Activated naive CD4-positive, alpha-beta T cell treated with anti-CD3 and anti-CD28 coated beads, Interleukin-2, amount 50 U/mL, for 24 hours (primary cell): ENCODE results near the gene MPPE1.
"Not testable (repeated sequence)": the region's sequence is repeated elsewhere in the genome, so short reads cannot be mapped to it uniquely, and the experiment has no call there.

Source experiments
- H3K27ac Mint-ChIP-seq: one replicate; pipeline ENCODE4 v1.8.0; 2021; ENCODE audit warnings: mild to moderate bottlenecking, mixed read lengths
- H3K27me3 Mint-ChIP-seq: one replicate; pipeline ENCODE4 v1.8.0; 2021; ENCODE audit warnings: mixed read lengths
- H3K36me3 Mint-ChIP-seq: one replicate; pipeline ENCODE4 v1.8.0; 2021; ENCODE audit warnings: mixed read lengths
- H3K4me1 Mint-ChIP-seq: one replicate; pipeline ENCODE4 v1.8.0; 2021; ENCODE audit warnings: mixed read lengths
- H3K4me3 Mint-ChIP-seq: one replicate; pipeline ENCODE4 v1.8.0; 2021; ENCODE audit warnings: mild to moderate bottlenecking, mixed read lengths
- H3K9me3 Mint-ChIP-seq: one replicate; pipeline ENCODE4 v1.8.0; 2021; ENCODE audit warnings: mixed read lengths

MPPE1 gene

DNA sequence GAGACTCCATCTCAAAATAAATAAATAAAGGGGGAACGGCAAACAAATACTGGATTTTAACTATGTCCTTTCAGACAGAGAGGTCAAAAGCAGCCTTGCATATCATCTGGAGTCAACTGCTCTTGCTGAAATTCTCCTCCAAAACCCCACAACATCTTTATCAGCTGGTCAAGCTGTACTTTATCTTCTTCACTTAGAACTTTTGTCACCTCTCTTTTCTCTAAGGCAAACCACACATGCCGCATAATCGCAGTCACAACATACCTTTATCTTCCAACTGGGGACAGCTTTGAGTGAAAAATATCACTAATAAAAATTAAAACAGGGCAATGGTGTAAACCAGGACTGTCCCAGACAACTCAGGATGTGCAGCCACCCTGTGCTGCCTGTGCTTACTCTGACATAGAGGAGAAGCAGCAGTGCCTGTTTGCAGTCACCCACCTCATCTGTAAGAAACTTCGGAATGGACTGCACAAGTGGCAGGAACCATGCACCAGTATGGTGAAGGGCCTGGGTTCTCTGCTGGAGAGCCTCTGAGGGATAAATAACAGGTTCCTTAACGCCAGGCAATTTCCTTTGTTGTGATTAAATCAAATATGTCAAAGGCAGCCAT, 6.2 kb downstream of the MPPE1 start:
- Mint-ChIP-seq H3K9me3 (no peaks in the 10 kb centered on the region), H3K36me3 (peaks cover 7% of the 10 kb centered on the region), H3K4me1 (peaks cover 16% of the 10 kb centered on the region), H3K27me3 (no peaks in the 10 kb centered on the region), H3K27ac (no peak overlapping the region), H3K4me3 (no peak overlapping the region)

DNA sequence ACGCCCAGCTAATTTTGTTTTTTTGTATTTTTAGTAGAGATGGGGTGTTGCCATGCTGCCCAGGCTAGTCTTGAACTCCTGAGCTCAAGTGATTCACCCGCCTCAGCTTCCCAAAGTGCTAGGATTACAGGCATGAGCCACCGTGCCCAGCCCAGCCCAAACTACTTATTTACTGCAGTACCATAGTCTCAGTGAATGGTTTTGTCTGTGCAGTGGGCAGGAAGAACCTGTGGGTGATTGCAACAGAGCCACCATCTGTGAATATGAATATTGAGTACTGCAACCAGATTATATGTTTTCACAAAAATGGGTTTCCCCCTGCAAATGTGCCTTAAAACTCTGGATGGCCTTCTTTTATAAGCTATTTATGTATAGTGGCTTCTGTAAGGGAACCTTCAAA, 9.1 kb downstream of the MPPE1 start:
- Mint-ChIP-seq H3K27ac (no peak overlapping the region), H3K9me3 (no peaks in the 10 kb centered on the region), H3K4me1 (peaks cover 4% of the 10 kb centered on the region), H3K4me3 (no peak overlapping the region), H3K36me3 (peaks cover 7% of the 10 kb centered on the region), H3K27me3 (no peaks in the 10 kb centered on the region)

DNA sequence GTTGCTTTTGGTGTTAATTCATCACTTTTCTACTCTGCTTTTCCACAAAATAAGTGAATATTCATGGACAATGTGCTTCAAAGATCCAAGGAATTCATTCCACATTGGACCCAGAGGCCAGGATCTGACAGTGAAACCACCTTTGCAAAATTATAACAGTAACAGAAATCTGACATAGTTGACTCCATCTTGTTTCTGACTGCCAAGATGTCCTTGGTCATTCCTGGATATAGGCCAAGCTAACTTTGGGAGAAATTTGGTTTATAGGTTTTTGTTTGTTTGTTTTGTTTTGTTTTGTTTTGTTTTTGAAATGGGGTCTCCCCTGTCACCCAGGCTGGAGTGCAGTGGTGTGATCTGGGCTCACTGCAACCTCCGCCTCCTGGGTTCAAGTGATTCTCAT, 10.3 kb downstream of the MPPE1 start:
- Mint-ChIP-seq H3K27me3 (no peaks in the 10 kb centered on the region), H3K4me1 (peaks cover 6% of the 10 kb centered on the region), H3K27ac (no peak overlapping the region), H3K9me3 (no peaks in the 10 kb centered on the region), H3K36me3 (peaks cover 4% of the 10 kb centered on the region), H3K4me3 (no peak overlapping the region)

DNA sequence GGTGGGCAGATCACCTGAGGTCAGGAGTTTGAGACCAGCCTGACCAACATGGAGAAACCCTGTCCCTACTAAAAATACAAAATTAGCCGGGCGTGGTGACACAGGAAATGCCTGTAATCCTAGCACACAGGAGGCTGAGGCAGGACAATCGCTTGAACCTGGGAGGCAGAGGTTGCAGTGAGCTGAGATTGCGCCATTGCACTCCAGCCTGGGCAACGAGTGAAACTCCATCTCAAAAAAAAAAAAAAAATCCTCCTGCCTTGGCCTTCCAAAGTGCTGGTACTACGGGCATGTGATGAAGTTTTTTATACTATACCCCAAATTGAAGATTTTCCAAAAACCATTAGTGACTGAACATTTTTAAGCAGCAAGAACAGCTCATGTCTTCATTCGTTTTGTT, 15.7 kb downstream of the MPPE1 start:
- not testable (repeated sequence) for H3K36me3 Mint-ChIP-seq, H3K27ac Mint-ChIP-seq

DNA sequence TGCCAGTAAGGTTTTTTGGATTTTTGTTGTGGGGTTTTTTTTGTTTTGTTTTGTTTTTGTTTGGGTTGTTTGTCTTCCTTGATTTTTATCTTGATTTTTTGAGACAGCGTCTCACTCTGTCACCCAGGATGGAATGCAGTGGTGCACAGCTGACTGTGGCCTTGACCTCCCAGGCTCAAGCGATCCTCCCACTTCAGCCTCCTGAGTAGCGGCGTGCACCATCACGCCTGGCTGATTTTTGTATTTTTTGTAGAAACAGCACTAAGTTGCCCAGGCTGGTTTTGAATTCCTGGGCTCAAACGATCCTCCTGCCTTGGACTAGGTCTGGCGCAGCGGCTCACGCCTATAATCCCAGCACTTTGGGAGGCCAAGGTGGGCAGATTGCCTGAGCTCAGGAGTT, 16.4 kb downstream of the MPPE1 start:
- no peak overlapping the region for H3K4me3 Mint-ChIP-seq
- peaks cover 3% of the 10 kb centered on the region for H3K36me3 Mint-ChIP-seq
- H3K9me3 Mint-ChIP-seq = no peaks in the 10 kb centered on the region
- H3K27me3 Mint-ChIP-seq = no peaks in the 10 kb centered on the region
- H3K27ac Mint-ChIP-seq = no peak overlapping the region
- H3K4me1 Mint-ChIP-seq = peaks cover 6% of the 10 kb centered on the region

More for the DNA sequence above, 15.7 kb downstream of the MPPE1 start:
- not testable (repeated sequence) for H3K27me3 Mint-ChIP-seq, H3K4me3 Mint-ChIP-seq, H3K4me1 Mint-ChIP-seq, H3K9me3 Mint-ChIP-seq

DNA sequence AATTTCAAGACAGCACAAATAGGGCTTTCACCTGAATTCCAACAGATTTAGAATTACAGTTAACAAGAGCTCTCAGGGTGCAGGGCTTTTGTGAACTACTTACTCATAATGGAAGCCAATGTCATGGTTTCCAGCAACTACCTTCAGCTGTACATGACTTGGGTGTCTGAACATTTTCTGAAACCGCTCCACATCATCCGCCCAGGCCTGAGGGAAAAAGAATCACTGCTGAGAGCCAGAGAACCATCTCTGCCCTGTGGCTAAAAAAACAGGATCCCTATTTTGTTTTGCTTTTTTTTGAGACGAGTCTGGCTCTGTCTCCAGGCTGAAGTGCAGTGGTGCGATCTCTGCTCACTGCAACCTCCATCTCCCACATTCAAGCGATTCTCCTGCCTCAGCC, 18.8 kb downstream of the MPPE1 start:
- Mint-ChIP-seq H3K4me3 (no peak overlapping the region), H3K36me3 (peaks cover 6% of the 10 kb centered on the region), H3K9me3 (no peaks in the 10 kb centered on the region), H3K27me3 (no peaks in the 10 kb centered on the region), H3K27ac (no peak overlapping the region), H3K4me1 (peaks cover 6% of the 10 kb centered on the region)

DNA sequence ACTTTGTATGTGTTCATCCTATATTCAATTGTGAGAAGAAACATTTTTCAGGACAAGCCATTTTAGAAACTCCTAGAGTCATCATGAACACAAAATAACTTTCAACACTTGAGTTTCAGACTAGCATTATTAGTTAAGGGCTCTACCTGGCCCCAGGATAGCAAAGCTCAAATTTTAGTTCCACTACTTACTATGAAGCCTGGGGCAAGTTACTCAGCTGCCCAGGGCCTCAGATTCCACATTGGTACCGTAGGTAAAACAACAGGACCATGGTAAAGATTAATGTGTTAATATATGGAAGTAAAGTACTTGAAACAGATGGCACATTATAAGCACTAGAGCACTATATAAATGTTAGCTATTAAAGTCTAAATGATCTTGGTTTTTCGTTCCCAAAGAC, 19.4 kb downstream of the MPPE1 start:
- Mint-ChIP-seq H3K36me3 (peaks cover 6% of the 10 kb centered on the region), H3K4me1 (peaks cover 2% of the 10 kb centered on the region), H3K27ac (no peak overlapping the region), H3K9me3 (no peaks in the 10 kb centered on the region), H3K4me3 (no peak overlapping the region), H3K27me3 (no peaks in the 10 kb centered on the region)

DNA sequence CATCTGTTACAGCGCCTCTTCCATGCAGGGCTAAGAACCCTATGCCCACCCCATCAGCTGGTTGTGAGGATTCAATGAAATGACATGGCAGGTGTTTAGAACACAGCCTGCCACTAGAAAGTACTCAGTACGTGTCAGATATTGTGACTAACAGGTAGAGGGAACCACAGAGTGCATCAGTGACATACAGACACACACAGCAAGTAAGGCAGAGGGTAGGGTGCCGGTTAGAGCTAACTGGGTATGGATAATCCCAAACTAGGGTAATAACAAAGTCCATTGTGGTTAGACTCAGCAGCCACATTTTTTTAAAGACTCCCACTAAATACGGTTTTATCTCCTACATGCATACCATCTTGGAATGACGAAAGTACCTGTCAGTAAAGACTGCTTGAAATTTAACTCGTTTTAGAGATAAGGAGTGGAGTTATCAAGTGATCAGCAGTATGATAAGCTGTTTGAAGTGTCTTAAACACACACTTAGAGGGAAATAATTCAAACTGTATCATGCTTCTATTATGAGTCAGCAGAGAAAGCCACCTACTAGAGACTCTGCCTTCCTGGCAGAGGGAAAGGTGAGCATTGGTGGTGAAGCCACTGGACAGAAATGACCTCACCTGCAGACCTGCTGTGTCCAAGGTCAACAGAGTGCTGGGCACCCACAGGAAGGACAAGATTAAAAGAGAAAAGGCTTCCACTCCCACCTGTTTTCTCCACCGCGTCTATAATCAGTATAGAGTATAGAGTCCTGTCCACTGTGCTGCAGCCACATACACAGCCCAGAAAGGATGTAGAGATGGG, 20.6 kb downstream of the MPPE1 start:
- Mint-ChIP-seq H3K27me3 (no peaks in the 10 kb centered on the region), H3K9me3 (no peaks in the 10 kb centered on the region), H3K36me3 (peaks cover 4% of the 10 kb centered on the region), H3K4me1 (no peaks in the 10 kb centered on the region), H3K27ac (no peak overlapping the region), H3K4me3 (no peak overlapping the region)

DNA sequence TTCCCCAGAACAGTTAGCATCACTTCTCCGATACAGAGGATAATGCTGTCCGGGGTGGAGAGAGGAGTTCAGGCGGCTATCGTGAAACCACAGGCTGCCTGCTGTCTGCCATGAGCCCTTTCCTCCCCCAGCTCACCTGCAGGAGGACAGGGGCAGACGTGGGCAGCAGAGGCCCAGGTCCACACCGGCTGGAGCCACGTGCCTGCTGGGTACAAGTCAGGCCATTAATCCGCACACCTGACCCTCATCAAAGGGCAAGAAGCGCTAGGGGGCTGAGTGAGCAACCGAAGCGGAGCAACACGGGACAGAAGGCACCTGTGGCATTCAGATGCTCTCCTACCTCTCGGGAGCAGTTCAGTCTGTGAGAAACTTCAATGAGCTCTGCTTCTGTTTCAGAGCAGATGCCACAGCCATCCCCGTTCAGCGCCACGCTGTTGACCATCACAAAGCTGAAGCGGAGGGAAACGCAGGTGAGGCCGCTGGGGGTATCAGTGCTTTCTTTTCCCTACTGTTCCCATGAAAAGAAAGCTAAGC, 21.5 kb downstream of the MPPE1 start:
- no peak overlapping the region for H3K4me3 Mint-ChIP-seq
- peaks cover 4% of the 10 kb centered on the region for H3K36me3 Mint-ChIP-seq
- H3K27me3 Mint-ChIP-seq = no peaks in the 10 kb centered on the region
- no peaks in the 10 kb centered on the region for H3K4me1 Mint-ChIP-seq
- H3K9me3 Mint-ChIP-seq = no peaks in the 10 kb centered on the region
- H3K27ac Mint-ChIP-seq = no peak overlapping the region

DNA sequence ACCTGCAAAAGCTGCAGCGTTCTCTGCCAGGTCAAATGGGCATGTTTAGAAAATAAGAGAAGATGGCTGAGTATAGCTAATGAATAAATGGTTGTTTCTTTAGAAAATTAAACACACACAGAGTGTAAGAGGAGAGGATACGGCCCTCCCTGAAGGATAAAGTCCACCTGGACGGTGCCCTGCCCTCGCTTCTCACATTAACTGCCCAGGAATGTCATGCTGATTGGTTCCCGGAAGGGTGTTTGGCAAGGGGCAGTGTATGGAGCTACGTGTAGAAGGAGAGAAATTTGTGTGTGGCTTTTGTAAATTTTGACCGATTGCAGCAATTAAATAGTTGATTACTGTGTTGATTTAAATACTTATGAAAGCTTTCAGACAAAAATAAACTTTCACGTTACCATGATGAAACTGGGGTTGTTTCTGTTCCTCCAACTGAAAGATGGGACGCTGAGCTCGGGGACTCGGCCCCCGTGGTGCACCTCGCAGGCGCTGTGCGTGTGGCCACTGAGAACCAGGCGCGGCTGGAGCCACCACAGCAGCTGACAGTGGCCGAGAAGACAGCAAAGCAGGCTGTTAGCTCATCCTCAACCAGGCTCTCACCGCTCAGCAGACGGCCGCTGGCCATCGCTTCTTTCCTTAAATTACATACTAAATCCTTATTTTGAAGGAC, 22.7 kb downstream of the MPPE1 start:
- Mint-ChIP-seq H3K27ac (no peak overlapping the region), H3K27me3 (no peaks in the 10 kb centered on the region), H3K9me3 (no peaks in the 10 kb centered on the region), H3K4me1 (no peaks in the 10 kb centered on the region), H3K36me3 (peaks cover 2% of the 10 kb centered on the region), H3K4me3 (no peak overlapping the region)

DNA sequence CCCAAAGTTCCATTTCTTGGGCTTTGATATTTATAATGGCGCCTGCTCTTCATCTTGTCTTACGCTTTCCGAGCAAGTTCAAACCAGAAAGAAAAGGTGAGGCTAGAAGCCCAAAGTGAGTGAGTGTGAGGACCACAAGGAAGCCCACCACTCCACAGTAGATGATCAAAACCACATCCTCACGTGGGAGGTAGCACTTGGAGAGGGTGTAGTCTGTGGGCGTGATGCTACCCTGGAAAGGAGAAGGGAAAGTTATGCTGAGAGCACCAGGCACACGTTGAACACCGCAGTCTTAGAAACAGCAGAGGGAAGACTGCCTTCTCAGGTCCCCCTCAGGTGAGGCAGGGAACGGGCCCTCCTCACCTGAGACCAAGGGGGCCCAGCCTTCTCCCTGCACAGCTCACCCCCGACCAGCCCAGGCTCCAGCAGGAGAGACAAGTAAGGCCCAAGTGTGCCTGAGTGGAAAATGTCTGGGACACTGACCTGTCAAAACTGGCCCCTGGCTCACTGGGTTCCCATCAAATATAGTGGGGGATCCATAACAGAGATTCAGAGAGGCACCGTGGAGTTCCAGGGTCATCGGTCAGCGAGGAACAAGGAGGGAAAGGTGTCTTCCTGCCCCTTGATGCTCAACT, 23.6 kb downstream of the MPPE1 start:
- H3K36me3 Mint-ChIP-seq = peaks cover 2% of the 10 kb centered on the region
- H3K4me1 Mint-ChIP-seq = no peaks in the 10 kb centered on the region
- no peaks in the 10 kb centered on the region for H3K9me3 Mint-ChIP-seq
- H3K4me3 Mint-ChIP-seq = no peak overlapping the region
- H3K27me3 Mint-ChIP-seq = no peaks in the 10 kb centered on the region
- H3K27ac Mint-ChIP-seq = no peak overlapping the region

DNA sequence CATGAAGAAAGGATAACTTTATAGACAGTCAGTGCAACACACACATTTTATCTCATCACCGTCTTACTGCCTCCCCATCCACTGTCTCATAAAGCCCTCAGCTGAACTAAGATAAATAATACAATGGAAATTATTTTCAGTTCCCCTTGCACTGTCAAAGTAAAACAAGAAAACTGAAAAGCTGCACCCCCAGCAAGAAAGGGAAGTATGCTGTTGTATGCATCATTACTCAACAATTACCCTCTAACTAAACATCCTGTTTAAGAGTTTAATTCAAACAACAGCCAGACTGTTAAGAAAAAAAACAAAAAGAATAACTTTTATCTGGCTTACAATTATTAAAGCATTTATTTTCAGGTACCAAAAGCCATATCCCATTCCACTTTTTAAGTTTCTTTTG, 25.0 kb downstream of the MPPE1 start:
- Mint-ChIP-seq H3K36me3 (peaks cover 2% of the 10 kb centered on the region), H3K9me3 (no peaks in the 10 kb centered on the region), H3K27ac (no peak overlapping the region), H3K4me1 (no peaks in the 10 kb centered on the region), H3K4me3 (no peak overlapping the region), H3K27me3 (no peaks in the 10 kb centered on the region)

DNA sequence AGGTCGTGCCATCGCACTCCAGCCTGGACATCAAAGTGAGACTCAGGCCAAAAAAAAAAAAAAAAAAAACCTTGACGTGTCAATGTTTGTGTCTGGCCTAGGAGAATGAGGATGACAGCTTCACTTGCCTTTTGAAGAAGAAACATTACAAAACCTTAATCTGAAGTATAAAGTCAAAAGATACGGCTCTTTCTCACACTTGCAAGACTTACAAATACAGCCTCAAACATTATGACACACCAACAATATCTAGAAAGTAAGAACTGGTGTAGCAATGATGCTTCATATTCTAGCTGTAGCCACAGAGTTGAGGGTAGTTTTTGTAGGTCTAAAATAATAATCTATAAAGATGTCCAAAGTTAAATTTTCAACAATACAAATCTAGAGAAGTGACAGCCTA, 25.5 kb downstream of the MPPE1 start:
- no peaks in the 10 kb centered on the region for H3K27me3 Mint-ChIP-seq
- no peak overlapping the region for H3K27ac Mint-ChIP-seq
- no peaks in the 10 kb centered on the region for H3K9me3 Mint-ChIP-seq
- no peaks in the 10 kb centered on the region for H3K4me1 Mint-ChIP-seq
- H3K4me3 Mint-ChIP-seq = no peak overlapping the region
- H3K36me3 Mint-ChIP-seq = peaks cover 2% of the 10 kb centered on the region

DNA sequence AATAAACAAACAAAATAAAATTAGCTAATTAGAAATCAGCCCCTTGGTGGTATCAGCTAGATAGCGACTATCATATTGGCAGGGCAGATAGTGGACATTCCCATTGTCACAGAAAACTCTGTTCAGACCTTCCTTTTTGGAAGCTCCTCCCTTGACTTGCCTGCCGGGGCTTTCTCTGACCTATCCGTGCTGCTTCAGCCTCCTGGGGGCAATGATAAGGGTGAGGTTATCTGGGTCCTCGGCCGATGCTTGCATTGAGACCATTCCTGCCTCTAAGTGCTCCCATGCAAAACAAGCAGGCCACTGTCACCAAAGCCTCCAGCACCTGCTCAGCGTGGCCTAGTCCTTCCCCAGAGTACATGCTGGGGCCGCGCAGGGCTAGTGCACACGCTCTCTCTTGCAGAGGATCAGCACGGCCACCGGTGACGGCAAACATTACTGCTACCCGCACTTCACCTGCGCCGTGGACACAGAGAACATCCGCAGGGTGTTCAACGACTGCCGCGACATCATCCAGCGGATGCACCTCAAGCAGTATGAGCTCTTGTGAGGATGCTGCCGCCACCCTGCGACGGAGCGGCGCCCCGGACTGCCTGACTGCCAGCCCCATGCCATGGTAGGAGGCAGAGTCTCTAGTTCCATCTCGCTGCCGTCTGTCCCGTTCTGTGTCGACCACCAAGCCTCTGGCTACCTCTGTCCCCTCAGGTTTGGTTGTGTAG, 27.4 kb downstream of the MPPE1 start:
- Mint-ChIP-seq H3K36me3 (peaks cover 4% of the 10 kb centered on the region), H3K27me3 (no peaks in the 10 kb centered on the region), H3K27ac (no peak overlapping the region), H3K4me1 (no peaks in the 10 kb centered on the region), H3K9me3 (no peaks in the 10 kb centered on the region), H3K4me3 (no peak overlapping the region)

DNA sequence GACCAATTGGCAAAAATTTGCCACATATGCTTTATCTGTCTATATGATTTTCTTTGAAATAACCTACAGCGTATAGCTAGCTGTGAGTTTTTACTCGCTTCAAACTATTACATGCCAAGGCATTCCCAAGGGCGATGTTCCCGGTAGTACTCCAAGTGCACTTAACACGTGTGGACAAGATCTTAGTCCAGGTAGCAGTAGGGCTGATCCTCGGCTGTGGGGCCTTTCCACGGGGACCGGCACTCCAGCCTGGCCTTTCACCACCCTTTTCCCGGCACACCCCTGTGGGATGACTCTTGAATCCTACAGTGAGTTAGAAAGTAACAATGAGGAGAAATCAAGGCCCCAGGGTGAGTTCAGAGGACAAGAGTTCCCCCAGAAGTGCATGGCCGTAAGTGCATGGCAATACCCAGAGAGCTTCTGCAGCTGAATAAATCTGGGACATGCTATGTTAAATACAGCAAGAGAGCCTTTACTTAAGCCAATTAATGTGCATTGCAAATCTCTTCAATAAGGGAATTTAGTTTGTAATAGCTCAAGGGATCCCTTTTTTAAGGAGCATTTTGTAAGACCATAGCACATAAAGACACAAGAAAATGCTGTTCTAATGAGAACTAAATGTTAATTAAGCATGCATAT, 30.5 kb downstream of the MPPE1 start:
- Mint-ChIP-seq H3K36me3 (peaks cover 1% of the 10 kb centered on the region), H3K27ac (no peak overlapping the region), H3K27me3 (no peaks in the 10 kb centered on the region), H3K9me3 (no peaks in the 10 kb centered on the region), H3K4me1 (no peaks in the 10 kb centered on the region), H3K4me3 (no peak overlapping the region)
